GM18861 (cell line): ENCODE measurements around the gene KCNE2.
"Not testable (repeated sequence)": the region's sequence is repeated elsewhere in the genome, so short reads cannot be mapped to it uniquely, and the experiment has no call there.

Experiments
- ATAC-seq: cut with Tn5 transposase; IDR thresholded peaks from one replicate; pipeline ENCODE4 v1.9.1; 2021; ENCODE audit not compliant: unreplicated experiment

The KCNE2 gene

GRCh38 chr21:34406102-34406501 is 42.3 kb downstream of the KCNE2 start:
- ATAC-seq: not testable (repeated sequence)

GRCh38 chr21:34406676-34407075 is 42.9 kb downstream of the KCNE2 start:
- not testable (repeated sequence) for ATAC-seq

- not testable (repeated sequence) for ATAC-seq
Observed at GRCh38 chr21:34407294-34407693, 43.5 kb downstream of the KCNE2 start.

GRCh38 chr21:34417448-34418077 is 53.8 kb downstream of the KCNE2 start:
- not testable (repeated sequence) for ATAC-seq
